ENCODE data around the gene CUL5.

Gene CUL5

GRCh38 chr11:108085672-108086071 lies 77.0 kb downstream of the CUL5 start:
- TF ChIP-seq CTCF (IDR thresholded peaks at IDR 0.05; ENCODE audit: low read depth, low read length), result no peak
- H3K4me3 ChIP-seq (ENCODE audit: low read depth, low read length), result no peak overlapping the region

GRCh38 chr11:108092134-108092533 lies 83.4 kb downstream of the CUL5 start:
- no peak overlapping the region for H3K4me3 ChIP-seq (ENCODE audit: low read depth, low read length)
- TF ChIP-seq CTCF (IDR thresholded peaks at IDR 0.05; ENCODE audit: low read depth, low read length), result no peak

- no peak for TF ChIP-seq CTCF (IDR thresholded peaks at IDR 0.05; ENCODE audit: low read depth, low read length)
- peak overlapping the region; percentile 20; the same call in 1 of the 2 replicates for H3K4me3 ChIP-seq (ENCODE audit: low read depth, low read length)
These were observed 84.6 kb downstream of the CUL5 start for GRCh38 chr11:108093128-108093904.

GRCh38 chr11:108097179-108097578 lies 88.5 kb downstream of the CUL5 start:
- H3K4me3 ChIP-seq (ENCODE audit: low read depth, low read length), result no peak overlapping the region
- no peak for TF ChIP-seq CTCF (IDR thresholded peaks at IDR 0.05; ENCODE audit: low read depth, low read length)

GRCh38 chr11:108101090-108101775 lies 92.5 kb downstream of the CUL5 start:
- TF ChIP-seq CTCF (IDR thresholded peaks at IDR 0.05; ENCODE audit: low read depth, low read length), result no peak
- H3K4me3 ChIP-seq (ENCODE audit: low read depth, low read length), result no peak overlapping the region

GRCh38 chr11:108111126-108111525 lies 102.4 kb downstream of the CUL5 start:
- no peak overlapping the region for H3K4me3 ChIP-seq (ENCODE audit: low read depth, low read length)
- TF ChIP-seq CTCF (IDR thresholded peaks at IDR 0.05; ENCODE audit: low read depth, low read length), result no peak

GRCh38 chr11:108112057-108112456 lies 103.4 kb downstream of the CUL5 start:
- no peak for TF ChIP-seq CTCF (IDR thresholded peaks at IDR 0.05; ENCODE audit: low read depth, low read length)
- no peak overlapping the region for H3K4me3 ChIP-seq (ENCODE audit: low read depth, low read length)

Measured in WI38 (cell line).